ENCODE measurements around the gene RNASE4.

RNASE4 gene

DNA sequence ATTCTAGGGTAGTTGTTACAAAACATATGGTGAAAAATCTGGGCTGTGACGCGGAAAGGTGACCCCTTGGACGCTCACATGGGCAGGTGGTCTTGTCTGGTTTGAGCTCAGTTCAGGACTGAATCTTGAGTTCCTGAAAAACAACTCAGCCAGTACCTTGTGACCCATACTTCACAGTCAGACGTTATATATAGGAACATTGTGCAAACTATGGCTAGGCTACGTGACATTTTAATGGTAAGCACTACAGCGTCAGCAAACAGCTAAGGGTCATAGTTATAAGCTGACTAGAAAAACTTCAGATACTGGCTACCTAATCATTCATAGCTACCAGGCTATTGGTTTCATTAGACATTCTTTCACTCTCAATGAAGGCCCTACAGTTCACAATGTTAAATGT, 46.5 kb downstream of the RNASE4 start:
- H4K12ac ChIP-seq (ENCODE audit: low read depth, low read length), result no peak overlapping the region
- H3K79me1 ChIP-seq (ENCODE audit: low read length), result no peaks in the 10 kb centered on the region
- H3K4me2 ChIP-seq (ENCODE audit: low read length), result no peak overlapping the region
- H3K36me3 ChIP-seq (ENCODE audit: control insufficient read depth in 1 of 2, insufficient read depth in 2 of 2, low read length in 2 of 2), result no peaks in the 10 kb centered on the region
- H3K18ac ChIP-seq (ENCODE audit: low read length), result no peak overlapping the region
- H3K9me3 ChIP-seq (ENCODE audit: insufficient read depth, low read depth, low read length), result no peaks in the 10 kb centered on the region
- H2BK120ac ChIP-seq (ENCODE audit: insufficient read depth, low read length, poor library complexity), result no peak overlapping the region
- peak in 1 of 2 donors; percentile 7 for DNase-seq
- H3K23ac ChIP-seq (ENCODE audit: low read length), result no peak overlapping the region
- no peaks in the 10 kb centered on the region for H3K79me2 ChIP-seq (ENCODE audit: control insufficient read depth, insufficient read depth, low read length, poor library complexity)
- no peaks in the 10 kb centered on the region for H3K27me3 ChIP-seq (ENCODE audit: insufficient read depth, low read length)
- WGBS (ENCODE audit: extremely low coverage, insufficient coverage, insufficient read length), result no CpG with 5 or more reads among the region's 6 CpGs
- H2AFZ ChIP-seq (ENCODE audit: insufficient read depth, low read length, poor library complexity), result no peak overlapping the region
- H3K4me1 ChIP-seq (ENCODE audit: control insufficient read depth in 1 of 2, insufficient read depth in 2 of 2, low read length in 2 of 2), result no peaks in the 10 kb centered on the region
- no peak overlapping the region for H4K91ac ChIP-seq (ENCODE audit: low read depth, low read length)
- no peak overlapping the region for H3K27ac ChIP-seq (ENCODE audit: low read depth, low read length)
- no peak overlapping the region for H3K4ac ChIP-seq (ENCODE audit: low read depth, low read length)
- no peak overlapping the region for H2BK12ac ChIP-seq (ENCODE audit: low read length)
- H2BK5ac ChIP-seq (ENCODE audit: low read depth, low read length, poor library complexity), result no peak overlapping the region
- H3K14ac ChIP-seq (ENCODE audit: low read length), result no peak overlapping the region
- no peak overlapping the region for H3K9ac ChIP-seq (ENCODE audit: low read length)
- no peak overlapping the region for H2AK5ac ChIP-seq (ENCODE audit: low read length)
- H3K4me3 ChIP-seq (ENCODE audit: low read depth, low read length), result no peak overlapping the region
- no peak overlapping the region for H4K8ac ChIP-seq (ENCODE audit: low read depth, low read length)

DNA sequence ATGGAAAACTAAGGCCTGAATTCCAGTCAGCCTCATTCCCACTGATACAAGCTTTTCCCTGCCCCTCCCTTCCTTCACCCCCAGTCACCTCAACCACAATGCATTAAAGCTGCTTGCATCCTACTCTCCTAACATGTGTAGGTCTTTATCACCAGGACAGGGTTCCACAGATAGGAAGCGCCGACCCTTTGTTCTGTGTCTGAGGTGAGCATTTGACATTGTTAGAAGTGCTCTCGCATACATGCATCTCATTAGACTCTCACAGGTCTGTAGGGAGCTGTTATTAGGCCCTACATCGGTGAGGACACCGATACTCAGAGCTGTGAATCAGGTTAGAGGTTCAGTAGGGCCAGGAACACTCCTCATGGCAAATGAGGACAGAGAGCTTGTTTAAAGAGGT, 48.1 kb downstream of the RNASE4 start:
- H4K8ac ChIP-seq (ENCODE audit: low read depth, low read length), result no peak overlapping the region
- no peak for DNase-seq
- H3K79me1 ChIP-seq (ENCODE audit: low read length), result no peaks in the 10 kb centered on the region
- no peaks in the 10 kb centered on the region for H3K79me2 ChIP-seq (ENCODE audit: control insufficient read depth, insufficient read depth, low read length, poor library complexity)
- H3K4me1 ChIP-seq (ENCODE audit: control insufficient read depth in 1 of 2, insufficient read depth in 2 of 2, low read length in 2 of 2), result no peaks in the 10 kb centered on the region
- no peak overlapping the region for H3K4me3 ChIP-seq (ENCODE audit: low read depth, low read length)
- H2AFZ ChIP-seq (ENCODE audit: insufficient read depth, low read length, poor library complexity), result no peak overlapping the region
- no peaks in the 10 kb centered on the region for H3K36me3 ChIP-seq (ENCODE audit: control insufficient read depth in 1 of 2, insufficient read depth in 2 of 2, low read length in 2 of 2)
- H2BK5ac ChIP-seq (ENCODE audit: low read depth, low read length, poor library complexity), result no peak overlapping the region
- no peak overlapping the region for H3K23ac ChIP-seq (ENCODE audit: low read length)
- no peaks in the 10 kb centered on the region for H3K27me3 ChIP-seq (ENCODE audit: insufficient read depth, low read length)
- no peak overlapping the region for H4K12ac ChIP-seq (ENCODE audit: low read depth, low read length)
- no peak overlapping the region for H3K4ac ChIP-seq (ENCODE audit: low read depth, low read length)
- H3K14ac ChIP-seq (ENCODE audit: low read length), result no peak overlapping the region
- H4K91ac ChIP-seq (ENCODE audit: low read depth, low read length), result no peak overlapping the region
- H2BK12ac ChIP-seq (ENCODE audit: low read length), result no peak overlapping the region
- no peak overlapping the region for H2AK5ac ChIP-seq (ENCODE audit: low read length)
- H3K9me3 ChIP-seq (ENCODE audit: insufficient read depth, low read depth, low read length), result no peaks in the 10 kb centered on the region
- no peak overlapping the region for H3K4me2 ChIP-seq (ENCODE audit: low read length)
- no peak overlapping the region for H3K27ac ChIP-seq (ENCODE audit: low read depth, low read length)
- H3K9ac ChIP-seq (ENCODE audit: low read length), result no peak overlapping the region
- no peak overlapping the region for H3K18ac ChIP-seq (ENCODE audit: low read length)
- no peak overlapping the region for H2BK120ac ChIP-seq (ENCODE audit: insufficient read depth, low read length, poor library complexity)
- no CpG with 5 or more reads among the region's 5 CpGs for WGBS (ENCODE audit: extremely low coverage, insufficient coverage, insufficient read length)

DNA sequence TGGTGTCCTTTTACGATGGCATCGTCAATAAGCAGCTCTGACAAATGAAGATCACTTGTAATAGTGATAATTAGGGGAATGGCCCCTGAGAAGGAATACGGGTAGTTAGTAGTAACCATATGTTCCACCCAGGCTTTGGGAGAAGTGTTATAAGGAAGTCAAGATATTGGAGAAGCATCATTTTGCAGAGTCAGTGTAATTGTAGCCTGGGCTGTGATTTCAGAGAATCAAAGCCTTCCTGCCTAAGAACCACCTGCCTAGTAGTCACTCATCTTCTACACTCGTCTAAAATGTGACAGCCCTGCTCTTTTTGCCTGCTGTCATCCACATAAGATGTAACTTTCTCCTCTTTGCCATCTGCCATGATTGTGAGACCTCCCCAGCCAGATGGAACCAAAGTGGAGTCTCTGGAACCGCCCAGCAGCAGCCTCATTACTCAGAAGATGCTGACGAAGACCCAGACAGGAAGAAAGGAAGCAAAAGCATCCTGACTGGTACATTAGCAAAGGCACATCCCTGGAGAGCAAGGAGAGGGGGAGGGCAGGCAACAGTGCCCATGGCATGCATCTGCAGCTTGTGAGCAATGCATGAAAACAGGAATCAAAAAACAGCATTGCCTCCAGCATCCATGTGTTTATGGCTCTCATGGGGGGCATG, 48.7 kb downstream of the RNASE4 start:
- Histone ChIP-seq H3K9me3 (ENCODE audit: insufficient read depth, low read depth, low read length) (no peaks in the 10 kb centered on the region), H3K27ac (ENCODE audit: low read depth, low read length) (no peak overlapping the region), H3K23ac (ENCODE audit: low read length) (no peak overlapping the region), H3K36me3 (ENCODE audit: control insufficient read depth in 1 of 2, insufficient read depth in 2 of 2, low read length in 2 of 2) (no peaks in the 10 kb centered on the region), H3K4me2 (ENCODE audit: low read length) (peak overlapping the region; percentile 4), H2AFZ (ENCODE audit: insufficient read depth, low read length, poor library complexity) (no peak overlapping the region), H3K4me3 (ENCODE audit: low read depth, low read length) (no peak overlapping the region), H2AK5ac (ENCODE audit: low read length) (no peak overlapping the region), H2BK12ac (ENCODE audit: low read length) (no peak overlapping the region), H2BK5ac (ENCODE audit: low read depth, low read length, poor library complexity) (no peak overlapping the region), H4K91ac (ENCODE audit: low read depth, low read length) (no peak overlapping the region), H3K9ac (ENCODE audit: low read length) (no peak overlapping the region), H3K18ac (ENCODE audit: low read length) (no peak overlapping the region), H3K14ac (ENCODE audit: low read length) (no peak overlapping the region), H3K27me3 (ENCODE audit: insufficient read depth, low read length) (no peaks in the 10 kb centered on the region), H2BK120ac (ENCODE audit: insufficient read depth, low read length, poor library complexity) (no peak overlapping the region), H4K12ac (ENCODE audit: low read depth, low read length) (no peak overlapping the region), H3K79me1 (ENCODE audit: low read length) (no peaks in the 10 kb centered on the region), H4K8ac (ENCODE audit: low read depth, low read length) (no peak overlapping the region), H3K4ac (ENCODE audit: low read depth, low read length) (no peak overlapping the region), H3K4me1 (ENCODE audit: control insufficient read depth in 1 of 2, insufficient read depth in 2 of 2, low read length in 2 of 2) (no peaks in the 10 kb centered on the region), H3K79me2 (ENCODE audit: control insufficient read depth, insufficient read depth, low read length, poor library complexity) (no peaks in the 10 kb centered on the region)
- WGBS (ENCODE audit: extremely low coverage, insufficient coverage, insufficient read length), result no CpG with 5 or more reads among the region's 6 CpGs
- no peak for DNase-seq

DNA sequence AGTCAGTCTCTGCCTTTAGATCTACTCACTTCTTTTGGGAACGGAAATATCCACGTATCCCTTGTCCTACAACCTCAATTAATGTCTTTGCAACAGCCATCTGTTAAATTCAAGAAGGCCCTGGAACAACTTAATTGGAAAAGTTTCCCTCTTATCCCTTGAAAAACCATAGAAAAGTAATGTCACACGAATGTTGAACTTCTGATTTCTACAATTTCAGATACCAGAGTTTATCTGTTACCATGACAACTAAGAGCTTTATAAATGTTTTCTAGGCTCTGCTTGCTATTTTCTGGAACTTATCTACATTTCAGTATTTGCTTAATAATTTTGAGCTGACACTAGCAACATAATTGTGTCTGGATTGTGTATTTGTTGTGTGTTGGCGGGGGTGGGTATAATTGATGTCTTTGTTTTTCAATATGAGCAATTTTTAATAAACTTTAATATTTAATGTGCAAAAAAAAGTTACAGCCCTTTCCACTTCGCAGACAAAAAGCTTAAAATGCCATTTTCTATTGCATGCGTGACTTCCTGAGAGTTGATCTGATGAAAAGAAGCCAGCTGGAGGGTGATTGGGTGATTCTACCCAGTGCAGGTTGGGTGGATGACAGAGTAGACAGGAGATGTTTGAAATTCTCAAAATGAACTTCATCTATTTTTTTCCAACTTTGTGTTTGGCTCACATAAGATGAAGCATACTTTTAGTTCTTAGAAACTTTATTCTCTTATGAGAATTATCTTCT, 49.5 kb downstream of the RNASE4 start:
- H3K4me3 ChIP-seq (ENCODE audit: low read depth, low read length), result no peak overlapping the region
- no peaks in the 10 kb centered on the region for H3K4me1 ChIP-seq (ENCODE audit: control insufficient read depth in 1 of 2, insufficient read depth in 2 of 2, low read length in 2 of 2)
- H3K4ac ChIP-seq (ENCODE audit: low read depth, low read length), result no peak overlapping the region
- no peaks in the 10 kb centered on the region for H3K79me1 ChIP-seq (ENCODE audit: low read length)
- H3K36me3 ChIP-seq (ENCODE audit: control insufficient read depth in 1 of 2, insufficient read depth in 2 of 2, low read length in 2 of 2), result no peaks in the 10 kb centered on the region
- no peak overlapping the region for H3K14ac ChIP-seq (ENCODE audit: low read length)
- no peak overlapping the region for H3K18ac ChIP-seq (ENCODE audit: low read length)
- H3K79me2 ChIP-seq (ENCODE audit: control insufficient read depth, insufficient read depth, low read length, poor library complexity), result no peaks in the 10 kb centered on the region
- no peak overlapping the region for H2BK12ac ChIP-seq (ENCODE audit: low read length)
- no peak overlapping the region for H4K91ac ChIP-seq (ENCODE audit: low read depth, low read length)
- WGBS (ENCODE audit: extremely low coverage, insufficient coverage, insufficient read length), result no CpG with 5 or more reads among the region's 6 CpGs
- no peak overlapping the region for H4K12ac ChIP-seq (ENCODE audit: low read depth, low read length)
- H2BK120ac ChIP-seq (ENCODE audit: insufficient read depth, low read length, poor library complexity), result no peak overlapping the region
- no peak overlapping the region for H2BK5ac ChIP-seq (ENCODE audit: low read depth, low read length, poor library complexity)
- H4K8ac ChIP-seq (ENCODE audit: low read depth, low read length), result no peak overlapping the region
- DNase-seq, result no peak
- H2AK5ac ChIP-seq (ENCODE audit: low read length), result no peak overlapping the region
- no peaks in the 10 kb centered on the region for H3K9me3 ChIP-seq (ENCODE audit: insufficient read depth, low read depth, low read length)
- H3K27me3 ChIP-seq (ENCODE audit: insufficient read depth, low read length), result no peaks in the 10 kb centered on the region
- no peak overlapping the region for H3K9ac ChIP-seq (ENCODE audit: low read length)
- H2AFZ ChIP-seq (ENCODE audit: insufficient read depth, low read length, poor library complexity), result no peak overlapping the region
- H3K27ac ChIP-seq (ENCODE audit: low read depth, low read length), result no peak overlapping the region
- H3K4me2 ChIP-seq (ENCODE audit: low read length), result peak overlapping the region; percentile 4
- H3K23ac ChIP-seq (ENCODE audit: low read length), result no peak overlapping the region

All from trophoblast cell (in vitro differentiated cells and primary cell).